BE2C (cell line): Measurements from ENCODE around the gene ZNF688.

ENCODE experiments used
- DNase-seq: peaks from one replicate; pipeline ENCODE4 v3.0.0-alpha.2; 2020
- H3K27me3 ChIP-seq: fragments of 250-450 bp; sonication (Bioruptor Pico); 2 replicates; pipeline ENCODE4 v1.5.1; 2020; ENCODE audit warnings: mild to moderate bottlenecking
- H3K36me3 ChIP-seq: fragments of 250-450 bp; sonication (Bioruptor Pico); 2 replicates; pipeline ENCODE4 v1.5.1; 2020; ENCODE audit warnings: mild to moderate bottlenecking
- H3K4me1 ChIP-seq: fragments of 250-450 bp; sonication (Bioruptor Pico); 2 replicates; pipeline ENCODE4 v1.5.1; 2020
- H3K4me3 ChIP-seq: 2 replicates; pipeline ENCODE4 v1.5.1; 2011; ENCODE audit warnings: low read depth, low read length
- H3K9me3 ChIP-seq: fragments of 250-450 bp; sonication (Bioruptor Pico); 2 replicates; pipeline ENCODE4 v1.5.1; 2020
- CTCF ChIP-seq: IDR thresholded peaks from 2 replicates; pipeline ENCODE4 v1.5.1; 2012; ENCODE audit warnings: mild to moderate bottlenecking, low read depth, low read length

Gene ZNF688

GRCh38 chr16:30566531-30566930 is 5.0 kb downstream of the ZNF688 start:
- DNase-seq: no peak
- TF ChIP-seq CTCF: no peak
- H3K4me3 ChIP-seq: no peak overlapping the region

GRCh38 chr16:30565984-30566383 is 5.5 kb downstream of the ZNF688 start:
- H3K9me3 ChIP-seq: no peaks in the 10 kb centered on the region
- no peak for DNase-seq
- no peaks in the 10 kb centered on the region for H3K27me3 ChIP-seq
- no peaks in the 10 kb centered on the region for H3K4me1 ChIP-seq
- TF ChIP-seq CTCF: no peak
- no peaks in the 10 kb centered on the region for H3K36me3 ChIP-seq
- no peak overlapping the region for H3K4me3 ChIP-seq

More at GRCh38 chr16:30566531-30566930, 5.0 kb downstream of the ZNF688 start:
- H3K36me3 ChIP-seq: no peaks in the 10 kb centered on the region
- H3K4me1 ChIP-seq: no peaks in the 10 kb centered on the region
- H3K9me3 ChIP-seq: no peaks in the 10 kb centered on the region
- no peaks in the 10 kb centered on the region for H3K27me3 ChIP-seq

- no peaks in the 10 kb centered on the region for H3K9me3 ChIP-seq
- H3K36me3 ChIP-seq: no peaks in the 10 kb centered on the region
- TF ChIP-seq CTCF: no peak
- no peaks in the 10 kb centered on the region for H3K27me3 ChIP-seq
- H3K4me3 ChIP-seq: no peak overlapping the region
- H3K4me1 ChIP-seq: no peaks in the 10 kb centered on the region
- DNase-seq: no peak
Observed at GRCh38 chr16:30565526-30565925, 6.0 kb downstream of the ZNF688 start.

GRCh38 chr16:30562021-30562420 is 9.5 kb downstream of the ZNF688 start:
- Histone ChIP-seq H3K4me1 (no peaks in the 10 kb centered on the region), H3K9me3 (no peaks in the 10 kb centered on the region), H3K27me3 (no peaks in the 10 kb centered on the region), H3K36me3 (no peaks in the 10 kb centered on the region), H3K4me3 (no peak overlapping the region)
- DNase-seq: no peak
- TF ChIP-seq CTCF: no peak

GRCh38 chr16:30561089-30561816 is 10.3 kb downstream of the ZNF688 start:
- DNase-seq: no peak
- TF ChIP-seq CTCF: no peak
- Histone ChIP-seq H3K36me3 (no peaks in the 10 kb centered on the region), H3K4me3 (no peak overlapping the region), H3K4me1 (no peaks in the 10 kb centered on the region), H3K27me3 (no peaks in the 10 kb centered on the region), H3K9me3 (no peaks in the 10 kb centered on the region)

GRCh38 chr16:30559690-30560089 is 11.8 kb downstream of the ZNF688 start:
- DNase-seq: no peak
- Histone ChIP-seq H3K4me3 (no peak overlapping the region), H3K9me3 (no peaks in the 10 kb centered on the region), H3K36me3 (peaks cover 11% of the 10 kb centered on the region), H3K27me3 (no peaks in the 10 kb centered on the region), H3K4me1 (no peaks in the 10 kb centered on the region)
- TF ChIP-seq CTCF: no peak
